Omental fat pad (tissue), 4 donors: ENCODE data around the gene CNTNAP2. TPM values are rescaled to one million over a fixed set of nuclear protein-coding genes. Genes with fewer than 3 reads are reported as not detected.

Experiments
- ATAC-seq: fragments of 150-250 bp; one replicate; pipeline ENCODE4 v1.9.1; 2016; ENCODE audit warnings: mild to moderate bottlenecking, moderate library complexity; ENCODE audit not compliant: low FRiP score
- DNase-seq: peaks from one replicate; pipeline ENCODE4 v3.0.0-alpha.2; 2019; ENCODE audit warnings: low spot score
- CTCF ChIP-seq, 3 donors: fragments of 450-650 bp; IDR thresholded peaks; one replicate each; pipeline ENCODE4 v1.5.1; 2016 to 2017; ENCODE audit warnings: antibody characterized with exemption in 3 of 3, mild to moderate bottlenecking in 3 of 3, moderate library complexity in 2 of 3
- total RNA-seq, 4 donors: library from RNA; depleted of rRNA; stranded (reverse); fragments of >200 nt; gene quantifications; one replicate each; pipeline ENCODE4 v1.1.0, GENCODE V29; 2016

CNTNAP2 gene
- total RNA-seq, 4 donors from 2014 or later = 0.38 to 1.5 (median 1.1) TPM; not detected in 1

DNA sequence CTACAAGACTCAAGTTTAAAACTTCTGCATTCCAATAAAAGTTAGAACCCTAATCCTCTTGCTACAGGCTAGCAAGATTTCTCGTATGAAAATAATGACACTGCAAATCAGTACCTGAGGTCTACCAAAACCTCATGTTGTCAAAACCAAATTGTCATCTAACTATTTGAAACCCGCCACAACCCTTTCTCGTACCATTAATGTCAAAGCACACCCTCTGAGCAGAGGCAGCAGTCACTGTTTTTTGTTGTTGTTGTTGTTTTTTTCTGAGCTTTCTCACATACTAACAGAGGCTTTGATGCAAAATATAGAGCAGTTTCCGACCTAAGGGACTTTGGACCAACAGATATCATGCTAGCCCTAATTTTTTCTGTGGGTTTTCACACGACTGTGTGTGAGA lies 1910.1 kb downstream of the CNTNAP2 start:
- no peak for ATAC-seq
- no peak for TF ChIP-seq CTCF (IDR thresholded peaks at IDR 0.05)
- no peak for DNase-seq

DNA sequence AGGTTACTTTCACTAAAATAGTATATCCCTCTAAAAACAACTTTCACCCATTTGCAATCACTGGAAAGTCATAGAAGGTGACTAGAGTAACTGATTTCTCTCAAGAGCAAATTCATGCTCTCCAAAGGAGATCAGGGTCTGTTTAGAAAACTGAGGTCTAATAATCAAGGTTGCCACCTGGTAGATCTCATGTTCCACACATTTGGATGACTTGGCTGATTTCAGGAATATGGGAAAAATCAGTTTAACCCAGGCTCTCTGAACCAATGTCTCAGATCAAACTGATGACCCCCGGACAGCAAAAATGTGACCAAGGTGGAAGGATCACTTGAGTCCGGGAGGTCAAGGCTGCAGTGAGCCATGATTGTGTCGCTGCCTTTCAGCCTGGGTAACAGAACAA lies 1911.6 kb downstream of the CNTNAP2 start:
- ATAC-seq = no peak
- TF ChIP-seq CTCF (IDR thresholded peaks at IDR 0.05) = no peak
- DNase-seq = no peak

DNA sequence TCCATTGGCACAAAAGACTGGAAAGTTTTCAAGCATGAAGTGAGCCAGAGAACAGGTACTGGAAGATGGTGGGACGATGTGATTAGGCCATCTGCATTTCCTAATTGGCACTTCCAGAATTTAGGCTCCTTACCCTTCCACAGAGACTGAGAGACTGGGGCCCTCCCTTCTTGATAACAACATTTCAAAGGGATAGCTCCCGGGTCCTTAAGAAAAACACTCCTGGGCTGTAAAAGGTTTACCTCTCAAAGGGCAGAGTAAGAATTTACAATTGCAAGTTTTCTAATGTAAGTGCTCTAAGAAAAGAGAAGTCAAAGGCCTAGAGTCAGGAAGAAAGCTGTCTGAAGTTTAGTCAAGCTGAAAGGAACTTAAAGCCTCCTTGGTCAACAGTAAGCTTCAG lies 1914.4 kb downstream of the CNTNAP2 start:
- TF ChIP-seq CTCF (IDR thresholded peaks at IDR 0.05) = no peak
- DNase-seq (no peak), ATAC-seq (no peak)

DNA sequence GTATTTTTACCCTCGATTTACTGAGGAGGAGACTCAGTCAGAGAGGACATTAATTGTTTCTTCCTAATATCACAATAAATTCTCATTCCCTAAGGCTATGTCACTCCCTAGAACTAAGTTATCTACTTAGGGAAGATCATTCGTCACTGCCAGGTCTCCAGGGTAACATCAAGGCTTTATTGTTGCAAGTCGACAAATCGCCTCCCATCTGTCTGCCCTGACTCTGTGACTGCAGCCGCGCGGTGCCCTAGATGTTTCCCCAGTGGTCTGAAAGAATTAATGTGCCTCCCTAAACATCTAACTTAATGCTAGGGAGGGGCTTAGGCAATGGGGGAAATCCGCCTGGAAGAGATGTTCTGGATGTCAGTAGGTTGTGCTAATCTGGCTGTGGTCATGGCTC lies 1915.2 kb downstream of the CNTNAP2 start:
- TF ChIP-seq CTCF (IDR thresholded peaks at IDR 0.05) = no peak
- no peak for DNase-seq
- ATAC-seq = no peak

GRCh38 chr7:148035950-148036349 lies 1919.3 kb downstream of the CNTNAP2 start:
- ATAC-seq = no peak
- no peak for TF ChIP-seq CTCF (IDR thresholded peaks at IDR 0.05)
- DNase-seq = no peak

GRCh38 chr7:148037044-148037443 lies 1920.4 kb downstream of the CNTNAP2 start:
- DNase-seq (no peak), ATAC-seq (no peak)
- TF ChIP-seq CTCF (IDR thresholded peaks at IDR 0.05) = no peak

DNA sequence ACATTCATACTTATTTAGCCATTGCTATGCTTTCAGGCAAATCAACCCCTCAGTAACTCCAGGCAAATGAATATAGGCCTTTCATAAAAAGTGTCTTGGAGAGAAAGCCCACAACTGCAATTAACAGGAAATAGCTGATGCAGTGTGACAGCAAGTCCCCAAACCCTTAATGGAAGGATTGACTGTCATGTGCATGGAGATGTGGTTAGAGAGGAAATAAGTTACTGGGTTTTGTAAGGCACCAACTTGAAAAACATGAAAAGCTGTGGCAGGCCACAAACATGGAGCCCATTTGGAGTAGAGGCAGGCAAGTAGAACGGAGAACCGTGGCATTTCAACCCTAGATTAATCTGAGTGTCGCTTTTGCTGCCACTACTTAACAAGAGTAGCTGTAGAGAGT lies 1924.6 kb downstream of the CNTNAP2 start:
- ATAC-seq (no peak), DNase-seq (no peak)
- no peak for TF ChIP-seq CTCF (IDR thresholded peaks at IDR 0.05)
